ENCODE measurements around the gene CD38.

- TF ChIP-seq CTCF (IDR thresholded peaks at IDR 0.05) = no peak
- no peak for TF ChIP-seq POLR2A (IDR thresholded peaks at IDR 0.05)
Observed at GRCh38 chr4:15833801-15834200, 55.7 kb downstream of the CD38 start.
